HG03342 (cell line): ENCODE results near the gene ZNF594.
"Not testable (repeated sequence)": the region's sequence is repeated elsewhere in the genome, so short reads cannot be mapped to it uniquely, and the experiment has no call there.

Experiments
- ATAC-seq: cut with Tn5 transposase; IDR thresholded peaks from one replicate; pipeline ENCODE4 v1.9.1; 2021; ENCODE audit warnings: mild to moderate bottlenecking, moderate library complexity; ENCODE audit not compliant: unreplicated experiment

The ZNF594 gene

DNA sequence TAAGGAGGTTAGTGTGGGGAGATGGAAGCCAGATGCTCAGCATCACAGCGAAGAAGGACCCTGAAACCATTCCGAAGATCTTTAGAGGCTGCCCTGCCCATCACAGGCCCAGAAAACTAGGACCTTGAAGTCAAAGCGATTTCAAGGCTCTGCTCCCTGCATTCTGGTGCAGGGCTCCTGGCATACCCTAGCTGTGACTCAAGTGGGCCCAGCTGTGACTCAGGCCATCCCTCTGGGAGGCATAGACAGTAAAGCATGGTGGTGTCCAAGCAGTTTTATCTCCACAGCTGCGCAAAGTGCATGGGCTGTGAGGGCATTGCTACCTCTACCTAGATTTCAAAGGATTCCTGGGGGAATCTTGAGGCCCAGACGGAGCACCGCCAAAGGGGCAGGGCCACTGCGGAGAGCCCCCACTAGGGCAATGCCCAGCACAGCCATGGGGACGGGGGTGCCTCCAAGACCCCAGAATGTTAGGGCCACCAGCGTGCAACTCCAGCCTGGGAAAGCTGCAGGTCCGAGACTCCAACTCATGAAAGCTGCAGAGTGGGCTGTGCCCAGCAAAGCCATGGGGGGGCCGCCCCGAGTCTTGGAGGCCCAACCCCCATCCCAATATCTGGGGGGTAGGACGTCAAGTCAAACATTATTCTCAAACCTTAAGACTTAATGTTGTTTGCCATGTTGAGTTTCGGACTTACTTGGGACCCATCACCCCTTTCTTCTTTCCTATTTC, 11.7 kb upstream of the ZNF594 start:
- no peak for ATAC-seq

DNA sequence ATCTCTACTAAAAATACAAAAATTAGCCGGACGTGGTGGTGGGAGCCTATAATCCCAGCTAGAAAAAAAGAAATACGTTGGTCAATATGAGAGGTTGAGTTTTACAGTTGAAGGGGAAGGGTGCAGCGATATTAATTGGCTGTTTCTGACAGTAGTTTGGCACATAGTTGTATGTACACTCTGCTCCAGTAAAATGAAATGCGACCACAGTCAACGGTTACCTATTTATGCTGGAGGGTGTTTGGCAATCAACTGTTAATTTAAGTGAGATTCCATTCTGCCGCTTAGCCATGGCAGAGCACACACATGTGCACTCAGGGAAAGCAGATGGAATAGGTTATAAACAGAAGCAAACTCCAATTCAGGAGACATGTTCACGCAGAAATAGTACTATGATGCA, 9.3 kb upstream of the ZNF594 start:
- no peak for ATAC-seq

DNA sequence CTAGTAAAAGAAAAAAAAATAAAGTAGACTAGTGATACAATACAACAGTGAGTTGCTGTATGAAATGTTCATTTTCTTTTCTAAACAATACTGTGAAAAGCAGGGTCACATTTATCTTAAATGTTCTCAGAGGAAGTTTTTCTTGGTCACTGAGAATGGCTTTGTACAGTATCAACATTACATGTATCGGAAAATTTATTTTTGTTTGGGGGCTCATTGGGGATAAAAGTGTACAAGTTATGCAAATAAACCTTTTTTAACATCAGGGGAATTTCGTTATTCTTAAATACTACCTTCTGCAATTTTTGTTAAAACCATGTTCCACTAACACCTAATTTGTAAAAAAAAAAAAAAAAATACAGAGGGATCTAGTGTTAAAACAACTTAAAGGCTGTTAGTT, 8.7 kb upstream of the ZNF594 start:
- no peak for ATAC-seq

DNA sequence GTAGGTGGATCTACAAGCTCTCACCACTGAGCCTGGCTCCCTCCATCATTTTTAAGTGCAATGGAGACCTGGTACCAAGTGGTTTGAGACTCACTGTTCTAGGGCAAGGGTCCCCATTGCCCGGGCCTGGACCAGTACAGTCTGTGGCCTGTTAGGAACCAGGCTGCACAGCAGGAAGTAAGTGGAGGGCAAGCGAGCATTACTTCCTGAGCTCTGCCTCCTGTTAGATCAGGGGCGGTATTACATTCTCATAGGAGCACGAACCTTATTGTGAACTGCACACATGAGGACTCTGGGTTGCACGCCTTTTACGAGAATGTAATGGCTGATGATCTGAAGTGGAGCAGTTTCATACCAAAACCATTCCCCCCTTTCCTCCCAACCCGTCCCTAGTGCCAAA, 6.8 kb upstream of the ZNF594 start:
- ATAC-seq = no peak

DNA sequence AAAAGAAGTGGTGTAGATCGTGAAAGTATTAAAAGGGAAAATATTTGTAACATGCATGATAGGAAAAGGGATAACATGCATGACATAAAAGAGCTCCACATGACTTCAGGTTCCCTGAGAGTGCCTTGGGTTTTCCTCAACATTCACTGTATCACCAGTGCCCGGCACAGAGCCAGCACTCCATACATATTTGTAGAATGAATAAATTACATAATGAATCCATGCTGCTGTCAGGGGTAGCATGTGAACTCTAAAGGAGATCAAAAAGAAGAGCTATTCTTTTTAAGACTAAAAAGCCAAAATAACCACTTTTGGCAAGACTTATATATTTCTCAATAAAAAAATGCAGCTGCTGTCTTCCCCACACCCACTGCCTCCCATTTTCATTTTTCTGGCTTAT, 2.7 kb upstream of the ZNF594 start:
- no peak for ATAC-seq

DNA sequence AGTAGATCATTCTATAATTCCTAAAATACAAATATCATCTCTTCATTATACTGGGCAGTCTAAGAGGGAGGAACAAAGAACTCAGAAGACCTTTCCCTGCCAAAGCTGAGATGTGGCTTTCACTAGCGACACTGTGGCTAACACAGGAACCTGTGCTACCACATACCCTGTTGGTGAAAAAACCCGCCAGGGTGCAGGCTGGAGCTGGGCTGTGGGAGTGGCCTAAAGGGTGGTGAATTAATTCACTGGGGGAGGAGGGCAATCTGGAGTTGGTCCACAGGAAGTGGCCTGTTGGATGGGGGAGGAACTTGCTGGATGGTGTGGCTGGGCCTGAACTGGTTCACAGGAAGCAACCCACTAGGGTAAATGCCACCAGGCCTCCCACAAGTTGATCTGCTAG, 7.4 kb downstream of the ZNF594 start:
- no peak for ATAC-seq

DNA sequence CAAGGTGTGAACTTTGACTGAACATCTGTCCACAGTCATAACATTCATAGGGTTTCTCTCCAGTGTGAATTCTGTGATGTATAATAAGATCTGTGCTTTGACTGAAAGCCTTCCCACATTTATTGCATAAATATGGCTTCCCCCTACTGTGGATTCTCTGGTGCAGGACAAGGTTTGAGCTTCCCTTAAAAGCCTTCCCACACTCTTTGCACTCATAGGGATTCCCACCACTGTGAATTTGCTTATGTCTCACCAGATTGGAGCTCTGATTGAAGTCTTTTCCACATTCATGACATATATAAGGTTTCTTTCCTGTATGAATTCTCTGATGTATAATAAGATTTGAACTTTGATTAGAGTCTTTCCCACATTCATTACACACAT, 8.3 kb downstream of the ZNF594 start:
- ATAC-seq = no peak

DNA sequence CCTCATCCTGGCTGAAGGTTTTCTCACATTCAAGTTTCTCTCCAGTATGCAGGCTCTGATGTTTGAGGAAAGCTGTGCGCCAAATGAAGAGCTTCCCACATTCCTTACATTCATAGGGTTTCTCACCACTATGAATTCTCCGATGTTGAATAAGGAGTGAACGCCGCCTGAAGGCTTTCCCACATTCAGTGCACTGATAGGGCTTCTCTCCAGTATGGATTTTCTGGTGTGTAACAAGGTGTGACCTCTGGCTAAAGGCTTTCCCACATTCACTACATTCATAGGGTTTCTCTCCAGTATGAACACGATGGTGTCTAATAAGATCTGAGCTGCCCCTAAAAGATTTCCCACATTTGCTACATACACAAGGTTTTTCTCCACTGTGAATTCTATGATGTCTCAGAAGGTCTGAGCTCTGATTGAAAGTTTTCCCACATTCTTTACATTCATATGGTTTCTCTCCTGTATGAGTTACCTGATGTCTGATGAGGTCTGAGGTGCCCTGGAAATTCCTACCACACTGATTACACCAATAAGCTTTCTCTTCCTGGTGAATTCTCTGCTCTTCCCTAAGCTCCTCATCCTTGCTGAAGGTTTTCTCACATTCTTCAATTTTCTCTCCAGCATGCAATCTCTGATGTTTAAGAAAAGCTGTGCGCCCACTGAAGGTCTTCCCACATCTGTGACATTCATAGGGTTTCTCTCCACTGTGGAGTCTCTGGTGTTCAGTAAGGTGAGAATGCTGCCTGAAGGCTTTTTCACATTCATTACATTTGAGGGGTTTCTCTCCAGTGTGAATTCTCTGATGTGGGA, 8.9 kb downstream of the ZNF594 start:
- no peak for ATAC-seq

DNA sequence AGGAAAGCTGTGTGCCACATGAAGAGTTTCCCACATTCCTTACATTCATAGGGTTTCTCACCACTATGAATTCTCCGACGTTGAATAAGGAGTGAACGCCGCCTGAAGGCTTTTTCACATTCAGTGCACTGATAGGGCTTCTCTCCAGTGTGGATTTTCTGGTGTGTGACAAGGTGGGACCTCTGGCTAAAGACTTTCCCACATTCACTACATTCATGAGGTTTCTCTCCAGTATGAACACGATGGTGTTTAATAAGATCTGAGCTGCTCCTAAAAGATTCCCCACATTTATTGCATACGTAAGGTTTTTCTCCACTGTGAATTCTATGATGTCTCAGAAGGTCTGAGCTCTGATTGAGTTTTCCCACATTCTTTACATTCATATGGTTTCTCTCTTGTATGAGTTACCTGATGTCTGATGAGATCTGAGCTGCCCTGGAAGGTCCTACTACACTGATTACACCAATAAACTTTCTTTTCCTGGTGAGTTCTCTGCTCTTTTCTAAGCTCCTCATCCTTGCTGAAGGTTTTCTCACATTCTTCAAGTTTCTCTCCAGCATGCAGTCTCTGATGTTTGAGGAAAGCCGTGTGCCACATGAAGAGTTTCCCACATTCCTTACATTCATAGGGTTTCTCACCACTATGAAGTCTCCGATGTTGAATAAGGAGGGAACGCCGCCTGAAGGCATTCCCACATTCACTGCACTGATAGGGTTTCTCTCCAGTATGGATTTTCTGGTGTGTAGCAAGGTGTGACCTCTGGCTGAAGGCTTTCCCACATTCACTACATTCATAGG, 10.0 kb downstream of the ZNF594 start:
- ATAC-seq = no peak

DNA sequence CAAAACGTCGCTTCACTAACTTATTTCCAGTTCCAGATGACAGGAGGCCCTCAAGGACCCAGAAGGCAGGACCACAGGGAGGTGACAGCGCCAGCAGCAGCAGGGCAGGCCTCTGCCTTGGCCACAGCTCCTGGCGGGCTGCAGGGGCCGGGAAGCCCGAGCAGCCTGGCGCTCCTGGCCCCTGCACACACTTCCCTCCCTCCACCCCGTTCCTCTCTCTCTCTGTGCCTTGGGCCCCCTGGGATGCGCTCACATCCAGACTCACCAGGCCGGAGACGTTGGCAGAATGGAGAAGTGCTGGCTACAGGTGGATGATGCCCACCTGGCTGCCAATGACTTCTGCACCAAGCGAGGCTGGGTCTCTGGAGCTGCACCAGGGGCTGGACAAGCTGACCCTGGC, 12.7 kb downstream of the ZNF594 start:
- ATAC-seq = no peak

DNA sequence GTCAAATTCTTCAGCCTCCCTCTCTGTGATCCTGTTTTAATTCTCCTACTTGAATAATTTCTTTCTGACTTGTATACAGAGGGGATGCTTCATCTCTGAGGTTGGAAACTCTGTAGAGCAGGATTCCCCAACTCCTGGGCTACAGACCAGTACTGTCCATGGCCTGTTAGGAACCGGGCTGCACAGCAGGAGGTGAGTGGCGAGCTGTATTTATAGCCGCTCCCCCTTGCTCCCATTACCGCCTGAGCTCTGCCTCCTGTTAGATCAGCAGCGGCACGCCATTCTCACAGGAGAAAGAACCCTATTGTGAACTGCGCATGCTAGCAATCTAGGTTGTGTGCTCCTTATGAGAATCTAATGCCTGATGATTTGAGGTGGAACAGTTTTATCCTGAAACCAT, 16.6 kb downstream of the ZNF594 start:
- ATAC-seq = not testable (repeated sequence)

DNA sequence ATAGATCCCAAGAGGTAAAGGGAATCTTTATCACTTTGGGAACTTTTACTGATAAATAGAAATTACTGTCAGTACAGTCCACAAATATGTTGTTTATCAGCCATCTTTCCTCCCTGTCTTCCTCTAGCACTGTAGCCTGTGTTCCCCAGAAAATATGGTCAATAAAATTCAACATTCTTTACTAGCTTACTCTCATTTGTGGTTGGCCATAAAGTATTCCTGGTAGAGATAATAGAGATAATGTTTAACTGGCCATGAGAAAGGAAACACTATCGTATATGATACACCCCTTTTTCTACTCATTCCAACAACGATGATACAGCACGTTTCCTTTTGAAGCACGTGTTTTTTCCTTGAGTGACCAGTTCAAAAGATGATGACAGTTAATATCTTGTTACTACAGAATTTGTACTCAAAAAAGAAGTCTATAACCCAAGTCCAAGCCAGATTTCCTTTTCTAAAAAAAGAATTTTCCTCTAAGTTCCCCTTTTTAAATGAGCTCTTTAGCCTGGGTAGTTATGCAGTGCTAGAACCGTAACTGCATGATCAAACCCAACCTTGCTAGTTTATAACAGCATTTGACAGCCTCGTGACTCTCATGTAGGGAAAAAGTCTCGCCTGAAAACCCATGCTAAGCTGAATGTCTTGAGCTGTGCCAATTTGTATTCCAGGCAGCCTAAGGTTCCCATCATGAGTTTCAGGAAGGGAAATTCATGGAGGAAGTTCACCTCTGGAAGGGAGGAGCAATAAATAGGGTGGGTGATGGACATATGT, 25.7 kb downstream of the ZNF594 start:
- ATAC-seq = not testable (repeated sequence)

DNA sequence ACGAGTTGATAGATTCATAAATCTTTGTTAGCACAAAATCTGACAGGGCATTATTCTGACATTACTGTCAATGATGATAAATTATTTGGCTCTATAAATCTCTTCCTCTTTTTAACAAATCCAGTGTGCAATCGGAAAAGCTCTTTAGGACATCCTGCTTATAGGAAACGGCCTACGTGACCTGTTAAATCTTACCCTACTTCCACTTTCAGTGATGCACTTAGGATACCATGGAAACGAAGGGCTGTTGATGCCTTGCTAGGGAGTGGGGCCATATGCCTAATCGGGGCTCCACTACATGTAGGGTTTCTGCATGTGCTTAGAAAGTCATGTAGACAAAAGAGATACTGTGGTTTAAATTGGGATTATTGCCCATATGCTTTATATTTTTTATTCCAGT, 27.2 kb downstream of the ZNF594 start:
- no peak for ATAC-seq

DNA sequence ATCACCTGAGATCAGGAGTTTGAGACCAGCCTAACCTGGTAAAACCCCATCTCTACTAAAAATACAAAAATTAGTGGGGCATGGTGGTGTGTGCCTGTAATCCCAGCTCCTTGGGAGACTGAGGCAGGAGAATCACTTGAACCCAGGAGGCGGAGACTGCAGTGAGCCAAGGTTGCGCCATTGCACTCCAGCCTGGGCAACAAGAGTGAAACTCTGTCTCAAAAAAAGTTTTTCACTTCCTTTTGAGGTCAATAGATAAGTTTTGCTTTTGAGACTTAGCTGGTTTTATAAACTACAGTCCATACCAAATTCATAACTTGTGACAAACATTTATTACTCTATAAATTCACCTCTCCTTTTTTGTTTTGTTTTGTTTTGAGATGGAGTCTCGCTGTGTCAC, 29.9 kb downstream of the ZNF594 start:
- ATAC-seq = not testable (repeated sequence)

DNA sequence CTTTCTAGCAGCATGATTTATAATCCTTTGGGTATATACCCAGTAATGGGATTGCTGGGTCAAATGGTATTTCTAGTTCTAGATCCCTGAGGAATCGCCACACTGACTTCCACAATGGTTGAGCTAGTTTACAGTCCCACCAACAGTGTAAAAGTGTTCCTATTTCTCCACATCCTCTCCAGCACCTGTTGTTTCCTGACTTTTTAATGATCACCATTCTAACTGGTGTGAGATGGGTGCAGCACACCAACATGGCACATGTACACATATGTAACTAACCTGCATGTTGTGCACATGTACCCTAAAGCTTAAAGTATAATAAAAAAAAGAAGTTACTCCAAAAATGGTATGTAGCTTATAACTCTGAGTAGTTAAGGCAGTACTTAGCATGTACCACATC, 31.0 kb downstream of the ZNF594 start:
- not testable (repeated sequence) for ATAC-seq

DNA sequence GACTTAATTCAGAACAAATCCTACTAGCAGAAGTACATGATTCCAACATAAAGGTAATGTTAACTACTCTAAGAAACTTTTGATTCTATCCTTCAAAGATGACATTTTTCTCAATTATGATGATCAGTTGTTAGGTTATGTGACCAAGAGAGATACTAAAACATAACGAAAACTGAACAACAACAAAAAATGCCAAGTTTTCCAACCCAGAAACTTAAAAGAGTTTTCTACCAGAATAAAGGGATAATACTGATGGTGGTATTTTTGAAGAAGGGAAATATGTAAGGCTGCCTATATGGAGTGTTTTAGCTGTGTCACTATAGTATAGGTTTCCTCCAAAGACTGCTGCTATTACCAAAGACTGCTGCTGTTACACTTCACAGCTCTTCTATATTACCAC, 45.5 kb downstream of the ZNF594 start:
- ATAC-seq = not testable (repeated sequence)

DNA sequence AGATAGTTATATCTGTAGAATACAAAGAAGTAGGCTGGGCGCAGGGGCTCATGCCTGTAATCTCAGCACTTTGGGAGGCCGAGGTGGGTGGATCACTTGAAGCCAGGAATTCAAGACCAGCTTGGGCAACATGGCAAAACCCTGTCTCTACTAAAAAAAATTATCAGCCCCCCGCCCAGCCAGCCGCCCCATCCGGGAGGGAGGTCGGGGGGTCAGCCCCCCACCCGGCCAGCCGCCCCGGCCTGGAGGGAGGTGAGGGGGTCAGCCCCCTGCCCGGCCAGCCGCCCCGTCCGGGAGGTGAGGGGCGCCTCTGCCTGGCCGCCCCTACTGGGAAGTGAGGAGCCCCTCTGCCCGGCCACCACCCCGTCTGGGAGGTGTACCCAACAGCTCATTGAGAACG, 48.8 kb downstream of the ZNF594 start:
- ATAC-seq = not testable (repeated sequence)

DNA sequence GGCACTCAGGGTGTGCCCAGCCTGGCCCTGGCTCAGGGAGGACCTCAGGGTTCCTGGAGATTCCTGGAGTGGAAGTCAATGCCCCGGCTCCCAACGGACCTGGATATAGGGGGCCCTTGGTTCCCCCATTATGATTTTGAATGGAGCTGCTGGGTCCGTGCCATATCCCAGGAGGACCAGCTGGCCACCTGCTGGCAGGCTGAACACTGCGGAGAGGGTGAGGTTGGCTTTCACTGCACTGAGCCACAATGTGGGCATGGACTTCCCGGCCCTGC, 52.3 kb downstream of the ZNF594 start:
- no peak for ATAC-seq

DNA sequence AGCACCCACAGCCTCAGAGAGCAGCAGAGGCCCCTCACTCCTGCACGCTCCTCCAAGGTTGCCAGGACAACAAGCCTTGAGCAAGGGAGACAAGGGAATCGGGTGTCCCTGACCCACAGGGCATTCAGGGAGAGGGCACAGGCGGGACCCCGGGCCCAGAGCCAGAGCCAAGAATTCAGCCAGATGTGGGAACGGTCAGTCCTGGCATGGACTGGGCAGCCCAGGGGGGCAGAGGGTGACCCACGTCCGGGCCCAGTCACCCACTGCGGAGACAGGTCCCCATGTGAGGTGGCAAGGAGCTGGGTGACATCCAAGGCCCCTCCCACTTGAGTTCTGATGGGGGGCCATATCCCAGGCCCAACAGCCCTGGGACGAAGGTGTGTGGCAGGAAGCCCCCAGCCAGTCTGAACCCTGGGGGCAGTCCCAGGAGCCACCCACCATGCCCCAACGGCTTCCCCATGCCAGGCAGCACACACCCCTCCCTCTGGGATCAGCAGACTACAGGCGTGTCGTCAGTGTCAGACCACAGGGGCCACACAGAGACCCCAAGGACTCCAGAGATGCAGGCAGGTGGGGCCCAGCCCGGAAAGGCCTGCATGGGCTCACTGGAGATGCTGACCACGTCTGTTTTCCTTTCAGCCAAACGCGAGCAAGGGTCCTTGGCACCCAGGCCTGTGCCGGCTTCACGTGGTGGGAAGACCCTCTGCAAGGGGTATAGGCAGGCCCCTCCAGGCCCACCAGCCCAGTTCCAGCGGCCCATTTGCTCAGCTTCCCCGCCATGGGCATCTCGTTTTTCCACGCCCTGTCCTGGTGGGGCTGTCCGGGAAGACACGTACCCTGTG, 52.8 kb downstream of the ZNF594 start:
- no peak for ATAC-seq

DNA sequence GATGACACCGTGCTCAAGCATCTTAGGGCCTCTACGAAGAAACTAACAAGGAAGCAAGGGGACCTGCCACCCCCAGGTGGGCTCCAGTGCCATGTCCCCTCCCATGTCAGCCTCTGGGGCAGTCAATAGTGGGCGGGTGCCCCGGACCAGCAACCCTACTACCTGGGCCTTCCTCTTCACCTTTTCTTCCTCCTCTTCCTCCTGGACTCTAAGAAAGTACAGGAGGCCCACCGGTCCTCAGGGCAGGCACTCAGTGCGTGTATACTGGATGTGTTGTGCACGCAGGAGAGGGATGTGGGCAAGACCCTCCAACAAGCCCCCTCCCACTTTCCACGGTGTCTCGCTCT, 53.5 kb downstream of the ZNF594 start:
- ATAC-seq = not testable (repeated sequence)
